ENCODE results near the gene GNS.
"Not testable (repeated sequence)": the region's sequence is repeated elsewhere in the genome, so short reads cannot be mapped to it uniquely, and the experiment has no call there.

The GNS gene

GRCh38 chr12:64759035-64759894, at the start of gene GNS:
Gene GNS, minus strand, starts transcription at chr12:64759406. Its CDS starts 130 bp downstream, at chr12:64759276.
- DNase-seq = peak; percentile 20

- DNase-seq = no peak
Measured at GRCh38 chr12:64808110-64808509, 48.9 kb upstream of the GNS start.

- no peak for DNase-seq
Measured at GRCh38 chr12:64806593-64807460, 47.6 kb upstream of the GNS start.

- no peak for DNase-seq
Measured at GRCh38 chr12:64806173-64806572, 47.0 kb upstream of the GNS start.

GRCh38 chr12:64802180-64802775, 43.1 kb upstream of the GNS start:
- not testable (repeated sequence) for DNase-seq

- DNase-seq = no peak
Measured at GRCh38 chr12:64801381-64801780, 42.2 kb upstream of the GNS start.

- DNase-seq = no peak
Measured at GRCh38 chr12:64800640-64801039, 41.4 kb upstream of the GNS start.

- no peak for DNase-seq
Measured at GRCh38 chr12:64798165-64798564, 39.0 kb upstream of the GNS start.

GRCh38 chr12:64797156-64797555, 38.0 kb upstream of the GNS start:
- DNase-seq = no peak

- DNase-seq = peak; percentile 72
Measured at GRCh38 chr12:64796205-64796845, 37.1 kb upstream of the GNS start.

- no peak for DNase-seq
Measured at GRCh38 chr12:64794305-64794704, 35.1 kb upstream of the GNS start.

GRCh38 chr12:64793610-64794009, 34.4 kb upstream of the GNS start:
- DNase-seq = no peak

- no peak for DNase-seq
Measured at GRCh38 chr12:64792128-64792527, 32.9 kb upstream of the GNS start.

GRCh38 chr12:64791036-64791435, 31.8 kb upstream of the GNS start:
- DNase-seq = no peak

GRCh38 chr12:64790166-64790565, 31.0 kb upstream of the GNS start:
- no peak for DNase-seq

- no peak for DNase-seq
Measured at GRCh38 chr12:64785838-64786237, 26.6 kb upstream of the GNS start.

GRCh38 chr12:64782191-64782876, 23.1 kb upstream of the GNS start:
- no peak for DNase-seq

- no peak for DNase-seq
Measured at GRCh38 chr12:64781280-64782190, 22.3 kb upstream of the GNS start.

GRCh38 chr12:64780531-64781279, 21.5 kb upstream of the GNS start:
- no peak for DNase-seq

GRCh38 chr12:64780132-64780530, 20.9 kb upstream of the GNS start:
- no peak for DNase-seq

All from NCI-H1048 (cell line).